Kidney epithelial cell (primary cell): ENCODE results near the gene PTGES3L. TPM values are rescaled to one million over a fixed set of nuclear protein-coding genes. Genes with fewer than 3 reads are reported as not detected.

Experiments
- DNase-seq: peaks from one replicate; pipeline ENCODE4 v3.0.0-alpha.2; 2010; ENCODE audit warnings: low read depth
- H3K27me3 ChIP-seq: 2 replicates; pipeline ENCODE4 v1.6.0; 2011; ENCODE audit warnings: low read length; ENCODE audit not compliant: control insufficient read depth, insufficient read depth
- H3K36me3 ChIP-seq: 2 replicates; pipeline ENCODE4 v1.5.1; 2011; ENCODE audit warnings: low read length; ENCODE audit not compliant: control insufficient read depth, insufficient read depth
- H3K4me3 ChIP-seq: 2 replicates; pipeline ENCODE4 v1.5.1; 2011; ENCODE audit warnings: low read depth, mild to moderate bottlenecking, control low read depth, low read length
- total RNA-seq: library from RNA; depleted of rRNA; stranded (reverse); fragments of >200 nt; gene quantifications from 2 replicates; pipeline ENCODE4 v1.2.3, GENCODE V29; 2015
- TF ChIP-seq, protein P1 (sequence below): IDR thresholded peaks from 2 replicates; pipeline ENCODE4 v1.5.1; 2011; ENCODE audit warnings: mild to moderate bottlenecking, moderate library complexity, low read length, control low read depth, inconsistent platforms; ENCODE audit not compliant: insufficient read depth, poor library complexity, severe bottlenecking

The PTGES3L gene
- total RNA-seq, 1 donor from 2014 or later, result 1.2 TPM

DNA sequence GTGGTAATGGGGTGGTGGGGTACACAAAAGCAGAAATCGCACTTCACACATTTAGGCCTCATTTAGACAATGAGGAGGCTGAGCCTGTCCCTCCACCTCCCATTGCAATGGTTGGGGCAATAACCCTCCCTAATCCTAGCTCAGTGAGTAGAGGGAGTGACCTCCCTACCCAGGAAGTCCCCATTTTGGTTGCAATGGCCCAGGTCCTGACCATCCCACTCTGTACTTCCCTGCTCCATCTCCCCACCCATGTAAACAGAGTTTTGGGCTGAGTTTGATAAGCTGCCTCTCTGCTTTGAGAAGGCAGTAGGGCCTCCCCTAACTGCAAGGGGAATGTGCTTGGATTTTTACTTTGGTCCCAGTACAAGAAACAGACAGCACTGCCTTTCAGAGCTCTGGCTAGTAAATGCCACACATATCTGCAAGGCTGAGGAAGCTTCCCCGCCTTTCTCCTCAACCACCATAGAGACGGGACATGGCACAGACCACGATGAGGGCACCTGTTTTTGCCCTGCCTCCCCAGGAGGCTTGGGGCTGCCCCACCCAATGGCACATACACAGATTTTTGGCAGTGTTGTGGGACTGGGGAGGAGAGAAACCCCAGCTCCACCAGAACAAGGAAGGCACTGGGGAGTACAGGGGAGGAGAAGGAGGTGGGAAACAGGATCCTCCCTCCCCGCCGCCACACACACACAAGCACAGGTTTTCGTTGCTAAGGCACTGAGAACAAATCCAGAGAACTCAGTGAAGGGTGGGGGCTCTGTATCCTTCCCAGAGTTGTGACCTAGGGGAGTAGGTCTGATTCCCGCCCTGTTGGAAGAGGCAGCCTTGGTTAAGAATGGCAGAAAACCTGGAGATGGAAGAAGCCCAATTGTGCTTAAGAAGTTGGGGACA, 35.0 kb upstream of the PTGES3L start:
- TF ChIP-seq, protein P1, sequence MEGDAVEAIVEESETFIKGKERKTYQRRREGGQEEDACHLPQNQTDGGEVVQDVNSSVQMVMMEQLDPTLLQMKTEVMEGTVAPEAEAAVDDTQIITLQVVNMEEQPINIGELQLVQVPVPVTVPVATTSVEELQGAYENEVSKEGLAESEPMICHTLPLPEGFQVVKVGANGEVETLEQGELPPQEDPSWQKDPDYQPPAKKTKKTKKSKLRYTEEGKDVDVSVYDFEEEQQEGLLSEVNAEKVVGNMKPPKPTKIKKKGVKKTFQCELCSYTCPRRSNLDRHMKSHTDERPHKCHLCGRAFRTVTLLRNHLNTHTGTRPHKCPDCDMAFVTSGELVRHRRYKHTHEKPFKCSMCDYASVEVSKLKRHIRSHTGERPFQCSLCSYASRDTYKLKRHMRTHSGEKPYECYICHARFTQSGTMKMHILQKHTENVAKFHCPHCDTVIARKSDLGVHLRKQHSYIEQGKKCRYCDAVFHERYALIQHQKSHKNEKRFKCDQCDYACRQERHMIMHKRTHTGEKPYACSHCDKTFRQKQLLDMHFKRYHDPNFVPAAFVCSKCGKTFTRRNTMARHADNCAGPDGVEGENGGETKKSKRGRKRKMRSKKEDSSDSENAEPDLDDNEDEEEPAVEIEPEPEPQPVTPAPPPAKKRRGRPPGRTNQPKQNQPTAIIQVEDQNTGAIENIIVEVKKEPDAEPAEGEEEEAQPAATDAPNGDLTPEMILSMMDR, result no peak
- no peak for DNase-seq
- Histone ChIP-seq H3K27me3 (no peaks in the 10 kb centered on the region), H3K4me3 (no peak overlapping the region), H3K36me3 (peaks cover 2% of the 10 kb centered on the region)

DNA sequence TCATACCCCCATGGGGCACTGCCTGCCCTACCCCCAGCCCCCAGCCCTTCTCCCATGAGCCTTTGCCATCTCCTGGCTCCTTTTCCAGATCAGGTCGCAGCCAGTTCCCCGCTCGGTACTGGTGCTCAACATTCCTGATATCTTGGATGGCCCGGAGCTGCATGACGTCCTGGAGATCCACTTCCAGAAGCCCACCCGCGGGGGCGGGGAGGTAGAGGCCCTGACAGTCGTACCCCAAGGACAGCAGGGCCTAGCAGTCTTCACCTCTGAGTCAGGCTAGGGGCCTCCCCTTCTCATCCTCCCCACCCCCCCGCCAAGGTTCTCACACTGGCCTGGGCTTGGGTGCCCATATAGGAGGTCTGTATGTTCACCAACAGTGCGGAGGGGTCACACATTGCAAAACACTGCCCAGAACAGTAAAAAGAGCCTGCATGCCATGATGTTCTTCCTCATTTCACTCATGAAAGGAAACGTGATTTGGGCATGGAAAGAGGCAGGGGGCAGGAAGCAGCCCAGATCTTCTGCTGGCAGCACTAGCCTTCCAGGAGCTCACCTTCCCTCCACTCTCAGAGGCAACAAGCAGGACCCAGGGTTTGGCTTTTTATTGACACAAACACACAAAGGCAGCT, 34.3 kb upstream of the PTGES3L start:
- Histone ChIP-seq H3K36me3 (peaks cover 2% of the 10 kb centered on the region), H3K4me3 (no peak overlapping the region), H3K27me3 (no peaks in the 10 kb centered on the region)
- no peak for DNase-seq
- TF ChIP-seq, protein P1, result no peak

DNA sequence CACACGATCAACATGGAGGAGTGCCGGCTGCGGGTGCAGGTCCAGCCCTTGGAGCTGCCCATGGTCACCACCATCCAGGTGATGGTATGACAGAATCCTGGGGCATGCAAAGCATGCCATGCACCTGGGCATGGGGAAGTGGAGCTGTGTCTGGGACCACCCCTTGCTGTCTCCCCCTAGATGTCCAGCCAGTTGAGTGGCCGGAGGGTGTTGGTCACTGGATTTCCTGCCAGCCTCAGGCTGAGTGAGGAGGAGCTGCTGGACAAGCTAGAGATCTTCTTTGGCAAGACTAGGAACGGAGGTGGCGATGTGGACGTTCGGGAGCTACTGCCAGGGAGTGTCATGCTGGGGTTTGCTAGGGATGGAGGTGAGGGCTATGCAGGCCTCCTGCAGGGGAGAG, 33.4 kb upstream of the PTGES3L start:
- Histone ChIP-seq H3K36me3 (peaks cover 2% of the 10 kb centered on the region), H3K27me3 (no peaks in the 10 kb centered on the region), H3K4me3 (no peak overlapping the region)
- DNase-seq, result no peak
- TF ChIP-seq, protein P1, result no peak

DNA sequence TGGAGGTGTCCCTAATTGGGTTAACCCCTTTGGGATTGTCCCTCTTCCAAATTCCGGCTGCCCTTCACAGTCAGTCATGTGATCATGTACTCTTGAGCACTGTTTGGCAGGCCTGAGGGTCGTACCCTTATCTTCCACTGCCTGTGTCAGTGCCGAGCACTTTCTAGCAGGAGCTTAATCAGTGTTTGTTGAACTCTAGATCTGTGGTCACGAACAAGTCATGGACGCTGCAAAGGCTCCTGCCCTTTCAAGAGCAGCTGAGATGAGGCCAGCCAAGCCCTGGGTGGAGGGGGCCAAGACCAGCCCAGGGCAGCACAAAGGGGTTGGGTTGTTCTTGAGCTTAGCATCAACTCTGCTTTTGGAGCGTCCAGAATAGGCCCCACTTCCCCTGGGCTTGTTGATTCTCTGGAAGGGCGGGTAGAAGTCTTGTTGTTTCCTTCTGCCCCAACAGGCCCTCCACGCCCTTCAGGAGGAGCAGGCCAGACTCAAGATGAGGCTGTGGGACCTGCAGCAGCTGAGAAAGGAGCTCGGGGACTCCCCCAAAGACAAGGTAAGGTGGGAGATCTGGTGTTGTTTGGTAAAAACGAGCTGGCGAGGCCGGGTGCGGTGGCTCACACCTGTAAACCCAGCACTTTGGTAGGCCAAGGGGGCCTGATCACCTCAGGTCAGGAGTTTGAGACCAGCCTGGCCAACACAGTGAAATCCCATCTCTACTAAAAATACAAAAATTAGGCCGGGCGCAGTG, 32.0 kb upstream of the PTGES3L start:
- TF ChIP-seq, protein P1, result no peak
- no peak for DNase-seq
- Histone ChIP-seq H3K4me3 (no peak overlapping the region), H3K36me3 (peaks cover 2% of the 10 kb centered on the region), H3K27me3 (no peaks in the 10 kb centered on the region)

DNA sequence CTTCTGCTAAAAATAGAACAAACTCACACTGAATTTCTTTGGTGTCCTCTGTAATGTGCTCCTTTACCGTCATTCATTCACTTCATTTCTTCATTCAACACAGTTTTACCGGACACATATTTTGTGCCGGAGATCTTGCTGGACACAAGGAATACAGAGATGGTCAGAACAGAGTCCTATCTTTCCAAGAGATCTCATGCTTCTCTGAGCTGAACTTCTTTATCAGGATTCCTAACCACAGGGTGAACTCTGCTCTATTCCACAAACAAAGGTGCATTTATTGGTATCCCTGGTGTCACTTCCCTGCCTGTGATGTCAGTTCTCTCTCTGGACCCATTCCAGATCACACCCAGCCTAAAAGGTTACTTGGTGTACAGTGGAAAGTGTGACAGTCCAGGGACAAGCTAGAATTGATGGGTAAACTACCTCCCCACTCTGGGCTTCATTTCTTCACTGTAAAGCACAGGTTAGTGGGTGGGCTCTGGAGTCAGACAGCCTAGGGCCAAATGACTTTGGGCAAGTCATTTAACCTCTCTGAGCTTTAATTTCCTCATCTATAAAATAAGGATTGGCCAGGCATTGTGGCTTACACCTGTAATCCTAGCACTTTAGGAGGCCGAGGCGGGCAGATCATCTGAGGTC, 30.9 kb upstream of the PTGES3L start:
- TF ChIP-seq, protein P1, result no peak

More for the DNA sequence above, 30.9 kb upstream of the PTGES3L start:
- Histone ChIP-seq H3K4me3 (no peak overlapping the region), H3K36me3 (no peaks in the 10 kb centered on the region), H3K27me3 (no peaks in the 10 kb centered on the region)
- DNase-seq, result no peak
